OCI-LY7 (cell line): ENCODE measurements around the gene MFAP3L. TPM values are rescaled to one million over a fixed set of nuclear protein-coding genes. Genes with fewer than 3 reads are reported as not detected.

Experiments
- BruUV-seq: library from RNA; stranded (reverse); fragments of 400-500 nt; replicated peaks from 2 replicates; lab custom pipeline; 2021; lab: Mats Ljungman, UMichigan
- CTCF ChIA-PET: fragments of 300-600 bp; sonication (Branson Sonifier 250); formaldehyde crosslinking; loops from one replicate; lab custom pipeline; 2022; ENCODE audit warnings: antibody characterized with exemption; ENCODE audit not compliant: unreplicated experiment; lab: Charles Lee
- POLR2A ChIA-PET: fragments of 300-600 bp; sonication (Branson Sonifier 250); formaldehyde crosslinking; loops from one replicate; lab custom pipeline; 2022; ENCODE audit warnings: antibody characterized with exemption; lab: Charles Lee
- DNase-seq: peaks from one replicate; pipeline ENCODE4 v3.0.0-alpha.2; 2015; ENCODE audit warnings: low spot score
- H2AFZ ChIP-seq: fragments of 200-600 bp; sonication (generic), shearing (Covaris generic); 2 replicates; pipeline ENCODE4 v1.6.1; 2014; ENCODE audit warnings: mild to moderate bottlenecking, antibody characterized with exemption, low read length, moderate library complexity
- H3K27ac ChIP-seq: fragments of 200-600 bp; sonication (generic); 2 replicates; pipeline ENCODE4 v1.5.1; 2014; ENCODE audit warnings: mixed run types, low read depth, mild to moderate bottlenecking, moderate library complexity, low read length, inconsistent platforms; ENCODE audit not compliant: poor library complexity, severe bottlenecking
- H3K36me3 ChIP-seq: fragments of 200-600 bp; sonication (generic); 2 replicates; pipeline ENCODE4 v1.6.1; 2014; ENCODE audit warnings: mild to moderate bottlenecking, antibody characterized with exemption, low read length, moderate library complexity, mixed read lengths; ENCODE audit not compliant: insufficient read depth
- H3K4me1 ChIP-seq: fragments of 200-600 bp; sonication (generic); 2 replicates; pipeline ENCODE4 v1.5.1; 2014; ENCODE audit warnings: mild to moderate bottlenecking, low read length; ENCODE audit not compliant: insufficient read depth, poor library complexity, severe bottlenecking
- H3K4me2 ChIP-seq: fragments of 200-600 bp; sonication (generic); 2 replicates; pipeline ENCODE4 v1.6.1; 2014; ENCODE audit warnings: mild to moderate bottlenecking, low read length
- H3K4me3 ChIP-seq: fragments of 200-600 bp; sonication (generic); 2 replicates; pipeline ENCODE4 v1.5.1; 2014; ENCODE audit warnings: mild to moderate bottlenecking, low read depth, low read length; ENCODE audit not compliant: poor library complexity, severe bottlenecking
- H3K79me2 ChIP-seq: fragments of 200-600 bp; sonication (generic); 2 replicates; pipeline ENCODE4 v1.6.1; 2016; ENCODE audit warnings: low read depth, mild to moderate bottlenecking, low read length, moderate library complexity, mixed read lengths; ENCODE audit not compliant: insufficient read depth
- H3K9me2 ChIP-seq: fragments of 200-600 bp; sonication (generic); 2 replicates; pipeline ENCODE4 v1.6.1; 2016; ENCODE audit warnings: mild to moderate bottlenecking, low read length, mixed read lengths; ENCODE audit not compliant: insufficient read depth
- H3K9me3 ChIP-seq: fragments of 200-600 bp; sonication (generic); 2 replicates; pipeline ENCODE4 v1.6.1; 2014; ENCODE audit warnings: mild to moderate bottlenecking, mixed run types, low read length, mixed read lengths
- H4K20me1 ChIP-seq: fragments of 200-600 bp; sonication (generic); 2 replicates; pipeline ENCODE4 v1.6.1; 2014; ENCODE audit warnings: mild to moderate bottlenecking, antibody characterized with exemption, low read length, moderate library complexity, mixed read lengths; ENCODE audit not compliant: insufficient read depth
- CTCF ChIP-seq: fragments of 200-600 bp; sonication (generic); conservative IDR thresholded peaks from 2 replicates; pipeline ENCODE4 v1.5.1; 2014; ENCODE audit warnings: mild to moderate bottlenecking, antibody characterized with exemption, low read length, moderate library complexity, mixed read lengths
- EZH2phosphoT487 ChIP-seq: fragments of 200-600 bp; sonication (generic); IDR thresholded peaks from 2 replicates; pipeline ENCODE4 v1.6.1; 2018; ENCODE audit warnings: low read depth, borderline replicate concordance, mild to moderate bottlenecking, mixed run types, antibody characterized with exemption, low read length, moderate library complexity, mixed read lengths
- intact Hi-C: fragments of 100-400 bp; cut with micrococcal nuclease; formaldehyde crosslinking; loops from one replicate; pipeline ENCODE4 v1.10.0; 2022; ENCODE audit not compliant: unreplicated experiment
- total RNA-seq, 2 experiments: library from RNA; depleted of rRNA in 1 of 2; stranded (reverse); fragments of >200 nt in 1 of 2; shearing (Covaris generic) in 1 of 2; gene quantifications; 2 replicates each; pipeline ENCODE4 v1.2.3, GENCODE V29; 2014 to 2022

MFAP3L gene
- total RNA-seq, 2 experiments from 2014 or later, result not detected

GRCh38 chr4:169985881-169986280 is 40.3 kb downstream of the MFAP3L start:
- H3K4me1 ChIP-seq, result no peaks in the 10 kb centered on the region
- no TSS peak for BruUV-seq
- ChIA-PET CTCF (no interaction called here), POLR2A (no interaction called here)
- H2AFZ ChIP-seq, result no peak overlapping the region
- H4K20me1 ChIP-seq, result no peaks in the 10 kb centered on the region
- intact Hi-C loops, result no loop called here
- no peaks in the 10 kb centered on the region for H3K9me3 ChIP-seq
- H3K27ac ChIP-seq, result no peak overlapping the region
- H3K79me2 ChIP-seq, result no peaks in the 10 kb centered on the region
- no peak overlapping the region for H3K4me2 ChIP-seq
- no peak overlapping the region for H3K4me3 ChIP-seq
- no peaks in the 10 kb centered on the region for H3K9me2 ChIP-seq
- no peak for DNase-seq
- TF ChIP-seq CTCF, result no peak
- TF ChIP-seq EZH2phosphoT487, result no peak
- no peaks in the 10 kb centered on the region for H3K36me3 ChIP-seq

GRCh38 chr4:169984745-169985144 is 41.5 kb downstream of the MFAP3L start:
- Histone ChIP-seq H3K4me3 (no peak overlapping the region), H3K36me3 (no peaks in the 10 kb centered on the region), H3K4me1 (no peaks in the 10 kb centered on the region), H3K4me2 (no peak overlapping the region), H3K27ac (no peak overlapping the region), H2AFZ (no peak overlapping the region), H3K9me3 (no peaks in the 10 kb centered on the region), H4K20me1 (no peaks in the 10 kb centered on the region), H3K79me2 (no peaks in the 10 kb centered on the region), H3K9me2 (no peaks in the 10 kb centered on the region)
- POLR2A ChIA-PET, result interaction anchor here (1.7 kb wide), 1 partner anchor 9 kb away, joined by 3 read pairs; no protein-coding TSS in a partner anchor
- intact Hi-C loops, result no loop called here
- TF ChIP-seq CTCF, result no peak
- no peak for TF ChIP-seq EZH2phosphoT487
- CTCF ChIA-PET, result no interaction called here
- no TSS peak for BruUV-seq
- no peak for DNase-seq

DNA sequence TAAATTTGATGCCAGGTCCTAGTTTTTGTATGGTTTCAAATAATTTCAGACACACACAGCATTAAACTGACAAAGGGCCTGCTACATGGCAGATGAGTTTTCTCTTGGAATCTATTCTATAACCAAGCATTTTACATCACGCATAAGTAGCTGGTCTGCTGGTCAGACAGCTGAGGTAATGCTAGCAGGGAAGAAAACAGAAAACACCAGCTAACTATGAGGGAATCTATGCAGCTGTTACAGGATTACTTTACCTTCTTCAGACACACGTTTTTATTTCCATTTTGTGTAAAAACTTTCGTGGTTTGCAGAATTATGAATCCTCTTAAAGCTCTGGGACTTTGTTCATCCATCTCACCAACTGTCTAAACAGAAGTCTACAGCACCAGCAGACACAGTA is 42.0 kb downstream of the MFAP3L start:
- no peaks in the 10 kb centered on the region for H3K9me3 ChIP-seq
- intact Hi-C loops, result no loop called here
- H3K9me2 ChIP-seq, result no peaks in the 10 kb centered on the region
- POLR2A ChIA-PET, result interaction anchor here (1.7 kb wide), 1 partner anchor 10 kb away, joined by 3 read pairs; no protein-coding TSS in a partner anchor
- H2AFZ ChIP-seq, result no peak overlapping the region
- no peaks in the 10 kb centered on the region for H3K79me2 ChIP-seq
- TF ChIP-seq EZH2phosphoT487 (no peak), CTCF (no peak)
- no peaks in the 10 kb centered on the region for H4K20me1 ChIP-seq
- no peak overlapping the region for H3K4me3 ChIP-seq
- H3K4me1 ChIP-seq, result no peaks in the 10 kb centered on the region
- no peaks in the 10 kb centered on the region for H3K36me3 ChIP-seq
- no TSS peak for BruUV-seq
- no peak for DNase-seq
- no peak overlapping the region for H3K4me2 ChIP-seq
- CTCF ChIA-PET, result no interaction called here
- H3K27ac ChIP-seq, result no peak overlapping the region
